AG09319 (cell line): ENCODE results near the gene LRRC17.
"Not testable (repeated sequence)": the region's sequence is repeated elsewhere in the genome, so short reads cannot be mapped to it uniquely, and the experiment has no call there.

Source experiments
- DNase-seq: peaks from one replicate; pipeline ENCODE4 v3.0.0-alpha.2; 2010; ENCODE audit warnings: low read depth; ENCODE audit errors: extremely low read depth
- CTCF ChIP-seq: IDR thresholded peaks from 2 replicates; pipeline ENCODE4 v1.5.1; 2011; ENCODE audit warnings: low read depth, mild to moderate bottlenecking, inconsistent platforms, low read length, moderate library complexity

Gene LRRC17

GRCh38 chr7:102942181-102942866 is 29.5 kb downstream of the LRRC17 start:
- DNase-seq = no peak
- no peak for TF ChIP-seq CTCF

GRCh38 chr7:102942868-102943267 is 30.1 kb downstream of the LRRC17 start:
- TF ChIP-seq CTCF = no peak
- no peak for DNase-seq

GRCh38 chr7:102943423-102944169 is 30.8 kb downstream of the LRRC17 start:
- no peak for TF ChIP-seq CTCF
- no peak for DNase-seq

GRCh38 chr7:102944241-102944640 is 31.4 kb downstream of the LRRC17 start:
- no peak for TF ChIP-seq CTCF

GRCh38 chr7:102951839-102952238 is 39.0 kb downstream of the LRRC17 start:
- no peak for DNase-seq
- TF ChIP-seq CTCF = no peak

More at GRCh38 chr7:102944241-102944640, 31.4 kb downstream of the LRRC17 start:
- DNase-seq = no peak

GRCh38 chr7:102953406-102953805 is 40.6 kb downstream of the LRRC17 start:
- no peak for DNase-seq
- TF ChIP-seq CTCF = no peak

- DNase-seq = not testable (repeated sequence)
Observed at GRCh38 chr7:102954359-102954758, 41.6 kb downstream of the LRRC17 start.

GRCh38 chr7:102958004-102958403 is 45.2 kb downstream of the LRRC17 start:
- not testable (repeated sequence) for DNase-seq

- not testable (repeated sequence) for DNase-seq
Observed at GRCh38 chr7:102961993-102962392, 49.2 kb downstream of the LRRC17 start.
